Activated naive CD4-positive, alpha-beta T cell treated with anti-CD3 and anti-CD28 coated beads, Interleukin-2, amount 50 U/mL, for 24 hours (primary cell): ENCODE results near the gene CRYZL1.
A peak's percentile ranks its signal among the peaks of the same experiment; 100 is the strongest.
"Not testable (repeated sequence)": the region's sequence is repeated elsewhere in the genome, so short reads cannot be mapped to it uniquely, and the experiment has no call there.

Experiments
- H3K27ac Mint-ChIP-seq: one replicate; pipeline ENCODE4 v1.8.0; 2021; ENCODE audit warnings: mild to moderate bottlenecking, mixed read lengths
- H3K27me3 Mint-ChIP-seq: one replicate; pipeline ENCODE4 v1.8.0; 2021; ENCODE audit warnings: mixed read lengths
- H3K36me3 Mint-ChIP-seq: one replicate; pipeline ENCODE4 v1.8.0; 2021; ENCODE audit warnings: mixed read lengths
- H3K4me1 Mint-ChIP-seq: one replicate; pipeline ENCODE4 v1.8.0; 2021; ENCODE audit warnings: mixed read lengths
- H3K4me3 Mint-ChIP-seq: one replicate; pipeline ENCODE4 v1.8.0; 2021; ENCODE audit warnings: mild to moderate bottlenecking, mixed read lengths
- H3K9me3 Mint-ChIP-seq: one replicate; pipeline ENCODE4 v1.8.0; 2021; ENCODE audit warnings: mixed read lengths

CRYZL1 gene

DNA sequence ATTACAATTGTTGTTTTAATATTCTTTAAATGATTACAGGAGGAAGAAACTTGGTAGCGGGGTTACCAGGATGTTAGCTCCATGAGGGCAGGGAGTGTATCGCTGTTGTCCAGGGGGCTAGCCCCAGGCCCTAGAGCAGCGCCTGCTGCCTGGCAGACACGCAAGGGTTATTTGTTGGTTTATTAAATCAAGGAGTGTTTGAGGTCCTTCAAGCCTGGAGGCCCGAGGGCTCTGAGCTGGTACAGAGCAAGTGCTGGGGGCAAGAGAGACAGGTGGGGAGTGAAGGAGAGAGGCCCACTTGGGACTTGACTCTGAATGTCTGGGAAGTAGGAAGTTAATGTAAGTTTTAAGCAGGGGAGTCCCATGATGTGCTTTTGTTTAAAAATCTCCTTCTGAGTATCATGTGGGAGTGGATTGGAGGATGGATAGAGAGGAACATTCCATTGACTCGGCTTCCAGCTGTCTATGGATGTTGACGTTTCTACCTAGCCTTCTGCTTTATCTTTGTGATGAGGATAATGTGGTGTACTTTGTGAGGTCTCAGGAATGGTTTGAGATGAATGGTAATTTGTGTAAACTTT, 9.5 kb upstream of the CRYZL1 start:
- Mint-ChIP-seq H3K27me3 (no peaks in the 10 kb centered on the region), H3K4me3 (no peak overlapping the region), H3K36me3 (no peaks in the 10 kb centered on the region), H3K4me1 (no peaks in the 10 kb centered on the region), H3K27ac (no peak overlapping the region), H3K9me3 (no peaks in the 10 kb centered on the region)

DNA sequence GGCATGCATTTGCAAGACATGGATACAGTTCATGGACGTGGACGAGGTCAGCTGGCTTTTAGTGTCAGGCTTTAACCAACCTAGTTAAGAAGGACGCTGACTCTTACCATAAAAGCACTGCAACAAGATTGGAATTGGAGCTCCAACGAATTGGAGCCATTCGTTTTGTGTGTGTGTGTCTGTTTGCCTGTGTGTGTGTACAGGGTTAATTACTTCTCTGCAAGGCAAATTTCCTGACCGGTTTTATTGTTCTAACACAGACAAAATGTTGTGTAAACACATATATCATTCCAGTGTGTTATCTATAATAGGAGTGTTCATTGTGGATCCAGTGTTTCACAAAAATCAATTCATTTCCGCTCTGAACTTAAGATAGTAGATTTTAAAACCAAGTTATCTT, 8.7 kb upstream of the CRYZL1 start:
- Mint-ChIP-seq H3K9me3 (no peaks in the 10 kb centered on the region), H3K36me3 (no peaks in the 10 kb centered on the region), H3K4me3 (no peak overlapping the region), H3K4me1 (no peaks in the 10 kb centered on the region), H3K27ac (no peak overlapping the region), H3K27me3 (no peaks in the 10 kb centered on the region)

DNA sequence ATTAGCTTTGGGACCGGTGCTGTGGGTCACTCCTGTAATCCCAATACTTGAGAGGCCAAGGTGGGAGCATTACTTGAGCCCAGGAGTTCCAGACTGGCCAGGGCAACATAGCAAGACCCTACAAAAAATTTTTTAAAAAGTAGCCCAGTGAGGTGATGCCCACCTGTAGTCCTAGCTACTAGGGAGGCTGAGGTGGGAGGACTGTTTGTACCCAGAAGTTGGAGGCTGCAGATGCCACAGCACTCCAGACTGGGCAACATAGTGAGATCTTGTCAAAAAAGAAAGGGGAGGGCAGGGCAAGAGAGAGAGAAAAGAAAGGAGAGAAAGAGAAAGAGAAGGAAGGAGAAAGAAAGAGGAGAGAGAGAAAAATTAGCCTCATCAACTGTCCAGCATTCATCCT, 7.0 kb upstream of the CRYZL1 start:
- Mint-ChIP-seq H3K4me1 (peaks cover 3% of the 10 kb centered on the region), H3K27ac (no peak overlapping the region), H3K4me3 (no peak overlapping the region), H3K9me3 (no peaks in the 10 kb centered on the region), H3K27me3 (peaks cover 12% of the 10 kb centered on the region), H3K36me3 (no peaks in the 10 kb centered on the region)

DNA sequence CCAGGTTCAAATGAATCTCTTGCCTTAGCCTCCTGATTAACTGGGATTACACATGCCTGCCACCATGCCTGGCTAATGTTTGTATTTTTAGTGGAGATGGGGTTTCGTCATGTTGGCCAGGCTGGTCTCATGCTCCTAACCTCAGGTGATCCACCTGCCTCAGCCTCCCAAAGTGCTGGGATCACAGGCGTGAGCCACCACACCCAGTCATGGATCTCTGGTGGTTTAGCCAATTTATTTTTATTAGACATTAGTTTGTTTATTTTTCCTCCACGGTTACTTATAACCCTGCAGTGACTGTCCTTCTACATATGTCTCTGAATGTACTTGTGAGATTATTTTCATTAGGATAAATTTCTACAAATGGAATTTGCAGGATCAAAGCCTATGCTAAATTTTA, 6.0 kb upstream of the CRYZL1 start:
- Mint-ChIP-seq H3K36me3 (no peaks in the 10 kb centered on the region), H3K4me3 (no peak overlapping the region), H3K27ac (no peak overlapping the region), H3K9me3 (no peaks in the 10 kb centered on the region), H3K27me3 (peaks cover 14% of the 10 kb centered on the region), H3K4me1 (peaks cover 8% of the 10 kb centered on the region)

DNA sequence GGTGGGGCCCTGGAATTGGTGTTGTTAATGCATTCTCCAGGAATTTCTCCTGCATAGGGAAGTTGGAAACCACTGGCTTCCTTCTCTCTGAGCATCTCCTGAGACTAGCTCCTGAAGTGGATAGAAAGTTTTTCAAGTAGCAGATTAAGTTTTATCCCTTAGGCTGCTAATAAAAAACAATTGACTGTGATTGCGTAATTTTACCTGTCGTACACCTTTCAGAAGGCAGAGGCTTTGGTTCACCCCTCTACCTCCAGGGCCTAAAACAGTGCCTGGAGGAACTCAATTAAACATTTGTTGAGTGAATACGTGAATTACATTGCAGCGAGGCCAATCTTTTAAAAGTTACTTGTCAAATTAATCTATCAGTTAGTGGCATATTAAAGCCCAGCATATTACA, 4.2 kb upstream of the CRYZL1 start:
- H3K36me3 Mint-ChIP-seq: no peaks in the 10 kb centered on the region

DNA sequence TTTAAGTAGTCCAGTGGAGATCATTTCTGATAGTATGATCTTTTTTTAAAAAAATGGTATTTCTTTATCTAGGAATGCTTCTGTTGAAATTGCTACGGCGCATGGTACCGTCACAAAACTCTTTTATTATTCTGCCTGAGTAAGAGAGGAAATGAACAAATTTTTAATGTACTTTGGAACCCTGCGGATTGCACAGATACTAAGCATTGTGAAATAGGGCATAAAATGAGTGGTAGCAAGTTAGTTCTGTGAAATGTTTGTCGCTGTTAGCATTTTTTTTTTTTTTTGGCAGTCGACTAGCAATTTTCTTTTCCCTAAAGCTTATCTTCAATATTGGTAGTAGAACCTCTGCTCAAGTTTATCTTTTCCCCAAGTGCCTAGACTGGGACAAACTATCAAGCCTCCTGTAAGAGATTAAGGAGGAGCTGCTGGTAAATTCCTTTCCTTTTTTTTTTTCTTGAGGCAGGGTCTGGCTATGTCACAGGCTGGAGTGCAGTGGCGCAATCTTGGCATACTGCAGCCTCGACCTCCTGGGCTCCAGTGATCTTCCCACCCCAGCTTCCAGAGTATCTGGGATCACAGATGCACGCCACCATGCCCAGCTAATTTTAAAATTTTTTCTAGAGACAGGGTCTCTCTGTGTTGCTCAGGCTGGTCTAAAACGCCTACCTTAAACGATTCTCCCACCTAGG, 3.0 kb upstream of the CRYZL1 start:
- Mint-ChIP-seq H3K4me3 (no peak overlapping the region), H3K27me3 (peaks cover 14% of the 10 kb centered on the region), H3K27ac (no peak overlapping the region), H3K36me3 (no peaks in the 10 kb centered on the region), H3K4me1 (peaks cover 18% of the 10 kb centered on the region), H3K9me3 (no peaks in the 10 kb centered on the region)

More for the DNA sequence above, 4.2 kb upstream of the CRYZL1 start:
- Mint-ChIP-seq H3K4me1 (peaks cover 12% of the 10 kb centered on the region), H3K27ac (no peak overlapping the region), H3K27me3 (peaks cover 14% of the 10 kb centered on the region), H3K9me3 (no peaks in the 10 kb centered on the region), H3K4me3 (no peak overlapping the region)

DNA sequence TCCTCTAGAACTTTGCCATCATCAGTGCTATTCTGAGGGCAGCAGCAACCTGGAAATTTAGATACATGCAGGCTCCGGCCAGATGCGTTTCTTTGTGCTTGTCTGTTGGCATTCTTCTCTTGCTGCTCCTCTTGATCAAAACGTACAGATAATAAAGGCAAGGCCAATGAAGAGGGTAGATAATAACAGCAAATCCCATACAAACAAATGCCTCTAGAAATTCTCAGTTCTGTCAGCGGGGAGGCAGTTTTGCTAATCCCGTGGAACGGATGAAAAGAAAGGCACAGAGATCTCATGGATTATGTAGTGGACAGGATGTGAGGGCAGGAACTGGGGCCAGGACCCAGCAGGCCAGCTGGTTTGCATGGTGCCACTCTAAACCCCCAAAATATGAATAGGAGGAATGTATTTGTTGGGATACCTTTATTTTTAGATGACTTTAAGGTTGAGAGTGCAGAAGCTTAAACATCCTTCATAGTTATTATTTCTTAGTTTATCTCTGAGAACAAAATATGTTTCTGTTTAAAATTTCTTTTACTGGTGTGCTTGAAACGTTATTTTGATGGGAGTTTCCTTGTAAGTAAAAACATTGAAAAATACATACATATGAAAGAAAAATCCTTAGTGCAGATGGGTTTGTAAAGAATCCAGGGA, 2.2 kb upstream of the CRYZL1 start:
- Mint-ChIP-seq H3K4me3 (peak overlapping the region; percentile 91), H3K27me3 (peaks cover 14% of the 10 kb centered on the region), H3K9me3 (no peaks in the 10 kb centered on the region), H3K36me3 (no peaks in the 10 kb centered on the region), H3K4me1 (peaks cover 21% of the 10 kb centered on the region), H3K27ac (no peak overlapping the region)

DNA sequence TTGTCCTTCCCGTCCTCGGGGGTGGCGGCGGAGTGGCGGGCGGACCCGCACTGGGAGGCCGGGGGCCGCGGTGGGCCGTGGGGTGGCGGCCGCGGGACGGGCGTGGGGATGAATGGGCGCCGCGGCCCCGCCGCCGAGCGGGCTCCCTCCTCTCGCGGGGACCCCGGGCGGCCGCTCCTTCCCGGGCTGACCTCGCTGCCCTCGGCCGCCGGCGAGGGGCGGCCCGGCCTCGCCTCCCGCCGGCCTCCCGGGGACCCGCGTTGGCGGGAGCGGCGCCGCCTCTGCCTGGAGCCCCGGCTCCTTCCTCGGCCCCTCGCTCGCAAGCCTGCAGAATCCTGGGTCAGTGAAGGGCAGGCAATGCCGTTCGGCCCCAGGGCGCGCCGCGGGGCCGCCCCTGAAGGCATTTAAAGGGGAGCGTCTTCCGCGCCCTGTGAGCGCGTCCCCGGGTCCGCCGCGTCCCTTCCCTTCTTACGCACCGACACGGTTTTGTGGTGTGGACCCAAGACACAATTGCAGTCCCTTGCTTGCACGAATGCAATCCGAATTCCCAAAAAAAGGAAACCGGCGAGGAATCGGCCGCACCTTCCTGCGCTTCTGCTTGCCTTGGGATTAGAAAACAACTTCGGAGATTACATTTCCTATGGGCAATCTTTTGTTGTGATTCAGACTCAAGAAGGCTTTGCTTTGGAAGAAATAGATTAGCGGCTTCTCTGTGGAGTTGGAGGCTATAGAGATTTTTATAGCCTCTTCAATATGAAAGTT, 1.5 kb upstream of the CRYZL1 start:
- peak overlapping the region; percentile 91 for H3K4me3 Mint-ChIP-seq
- H3K27me3 Mint-ChIP-seq: peaks cover 14% of the 10 kb centered on the region
- H3K27ac Mint-ChIP-seq: peak overlapping the region; percentile 68
- peaks cover 24% of the 10 kb centered on the region for H3K4me1 Mint-ChIP-seq
- H3K9me3 Mint-ChIP-seq: no peaks in the 10 kb centered on the region
- H3K36me3 Mint-ChIP-seq: no peaks in the 10 kb centered on the region

DNA sequence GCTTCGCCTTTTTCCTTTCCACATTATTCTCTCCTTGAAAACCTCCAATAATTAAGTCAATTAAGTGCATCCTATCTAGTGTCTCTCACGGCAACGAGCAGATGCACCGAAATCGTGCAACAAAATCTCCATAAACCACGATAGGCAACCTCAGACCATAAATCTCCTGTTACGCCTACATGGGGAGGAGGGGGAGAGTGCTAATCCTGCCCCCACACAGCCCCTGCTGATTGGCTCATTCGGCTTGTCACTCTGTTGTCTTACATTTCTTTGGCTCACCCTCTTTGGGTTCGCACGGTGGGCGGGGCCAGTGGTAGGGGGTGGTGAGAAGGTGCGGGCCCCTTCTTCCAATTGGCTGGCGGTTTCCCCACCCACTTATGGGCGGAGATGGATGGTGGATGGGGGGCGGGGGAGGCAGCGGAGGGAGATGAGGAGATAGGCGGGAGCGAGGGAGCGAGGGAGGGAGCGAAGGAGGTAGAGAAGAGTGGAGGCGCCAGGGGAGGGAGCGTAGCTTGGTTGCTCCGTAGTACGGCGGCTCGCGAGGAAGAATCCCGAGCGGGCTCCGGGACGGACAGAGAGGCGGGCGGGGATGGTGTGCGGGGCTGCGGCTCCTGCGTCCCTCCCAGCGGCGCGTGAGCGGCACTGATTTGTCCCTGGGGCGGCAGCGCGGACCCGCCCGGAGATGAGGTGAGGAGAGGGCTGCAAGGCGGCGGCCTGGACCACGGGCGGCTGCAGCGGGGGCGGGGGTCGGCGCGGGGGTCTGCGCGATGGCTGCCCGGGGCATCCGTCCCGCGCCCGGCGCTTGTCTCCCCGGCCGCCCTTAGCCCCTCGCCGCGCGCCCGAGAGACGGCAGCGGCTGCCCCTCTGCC, 720 bp upstream of the CRYZL1 start, which contains the start of gene ITSN1:
Gene ITSN1, plus strand, starts transcription at position 475 of the 869 bp plus-strand sequence. CDS start 76,328 bp downstream, outside the sequence.
- Mint-ChIP-seq H3K4me1 (peaks cover 31% of the 10 kb centered on the region), H3K9me3 (no peaks in the 10 kb centered on the region), H3K27me3 (peaks cover 14% of the 10 kb centered on the region), H3K27ac (peak within 1 kb of the TSS; percentile 98), H3K36me3 (peaks cover 2% of the 10 kb centered on the region), H3K4me3 (peak within 1 kb of the TSS; percentile 95)

DNA sequence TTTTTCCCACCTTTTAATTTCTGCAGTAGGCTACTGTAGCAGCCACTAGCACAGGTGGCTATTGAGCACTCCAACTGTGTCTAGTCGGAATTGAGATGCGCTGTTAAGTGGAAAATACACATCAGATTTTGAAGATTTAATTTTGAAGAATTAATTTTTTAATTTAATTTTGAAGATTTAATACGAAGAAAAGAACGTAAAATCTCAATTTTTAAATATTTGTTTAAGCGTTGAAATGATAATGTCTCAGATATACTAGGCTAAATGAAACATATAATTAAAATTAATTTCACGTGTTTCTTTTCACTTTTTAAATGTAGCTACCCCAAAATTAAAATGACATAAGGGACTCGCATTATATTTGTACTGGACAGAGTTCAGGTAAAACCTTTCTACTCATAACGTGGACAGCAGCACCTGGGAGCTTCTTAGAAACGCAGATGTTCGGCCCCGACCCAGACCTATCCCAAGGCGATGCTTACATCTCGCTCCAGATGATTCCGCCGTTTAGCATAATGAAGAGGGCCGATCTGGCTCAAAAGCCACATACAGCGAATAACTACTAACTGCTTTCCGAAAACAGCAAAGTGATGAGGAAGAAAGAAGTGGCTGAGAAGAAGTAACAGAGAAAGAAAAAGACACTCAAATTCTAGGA, 717 bp downstream of the CRYZL1 start:
- no peaks in the 10 kb centered on the region for H3K9me3 Mint-ChIP-seq
- peaks cover 38% of the 10 kb centered on the region for H3K4me1 Mint-ChIP-seq
- peak overlapping the region; percentile 95 for H3K4me3 Mint-ChIP-seq
- peaks cover 14% of the 10 kb centered on the region for H3K27me3 Mint-ChIP-seq
- peak overlapping the region; percentile 97 for H3K27ac Mint-ChIP-seq
- peaks cover 5% of the 10 kb centered on the region for H3K36me3 Mint-ChIP-seq

DNA sequence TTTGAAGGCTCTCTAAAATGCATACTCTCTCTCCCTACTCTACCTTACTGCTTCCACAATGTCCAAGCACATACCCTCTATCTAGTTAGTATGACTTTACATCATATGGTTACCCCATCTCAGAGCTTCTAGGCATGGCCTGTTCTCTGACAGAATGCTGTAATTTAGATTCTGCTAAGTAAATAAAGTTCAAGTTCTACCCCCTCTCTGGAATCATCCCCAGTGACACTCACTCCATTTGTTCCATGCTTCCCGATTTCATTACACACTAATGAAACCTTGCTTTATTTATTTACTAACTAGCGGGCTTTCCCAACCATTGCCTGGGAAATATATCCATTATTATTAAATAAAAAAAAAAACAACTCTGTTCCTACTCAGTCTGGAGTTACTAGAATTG, 7.3 kb downstream of the CRYZL1 start:
- Mint-ChIP-seq H3K4me3 (no peak overlapping the region), H3K36me3 (peaks cover 10% of the 10 kb centered on the region), H3K27me3 (no peaks in the 10 kb centered on the region), H3K9me3 (no peaks in the 10 kb centered on the region), H3K27ac (no peak overlapping the region), H3K4me1 (peaks cover 42% of the 10 kb centered on the region)

DNA sequence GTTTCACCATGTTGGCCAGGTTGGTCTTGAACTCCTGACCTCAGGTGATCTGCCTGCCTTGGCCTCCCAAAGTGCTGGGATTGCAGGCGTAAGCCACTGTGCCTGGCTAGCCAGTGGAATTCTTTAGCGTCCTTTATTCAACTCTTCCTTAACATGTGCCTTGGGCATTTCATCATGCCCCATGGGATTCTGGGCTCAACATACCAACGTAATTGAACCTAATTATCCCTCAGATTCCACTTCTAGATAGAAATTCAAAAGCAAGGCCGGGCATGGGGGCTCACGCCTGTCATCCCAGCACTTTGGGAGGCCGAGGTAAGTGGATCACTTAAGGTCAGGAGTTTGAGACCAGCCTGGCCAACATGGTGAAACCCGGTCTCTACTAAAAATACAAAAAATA, 15.4 kb downstream of the CRYZL1 start:
- H3K27me3 Mint-ChIP-seq, H3K9me3 Mint-ChIP-seq, H3K27ac Mint-ChIP-seq, H3K4me3 Mint-ChIP-seq: not testable (repeated sequence)
- peaks cover 15% of the 10 kb centered on the region for H3K4me1 Mint-ChIP-seq
- peaks cover 13% of the 10 kb centered on the region for H3K36me3 Mint-ChIP-seq

DNA sequence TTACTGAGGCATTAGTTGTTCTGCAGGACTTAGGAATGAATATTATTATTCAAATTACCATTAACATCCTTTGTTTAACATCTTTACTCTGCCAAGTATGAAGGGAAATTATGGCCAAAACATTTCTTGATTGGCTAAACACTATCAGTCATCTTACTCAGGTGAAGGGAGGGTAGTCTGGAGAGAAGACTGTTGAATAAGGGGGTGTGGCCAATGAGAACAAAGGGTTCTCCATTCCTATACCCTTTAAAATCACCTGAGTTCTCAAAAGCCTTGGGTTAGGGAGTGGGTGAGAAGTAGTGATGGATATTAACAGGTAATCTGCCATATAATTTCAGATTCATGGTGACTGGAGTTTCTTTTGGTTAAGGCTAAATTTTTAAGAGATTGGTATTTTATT, 19.3 kb downstream of the CRYZL1 start:
- H3K27ac Mint-ChIP-seq: no peak overlapping the region

DNA sequence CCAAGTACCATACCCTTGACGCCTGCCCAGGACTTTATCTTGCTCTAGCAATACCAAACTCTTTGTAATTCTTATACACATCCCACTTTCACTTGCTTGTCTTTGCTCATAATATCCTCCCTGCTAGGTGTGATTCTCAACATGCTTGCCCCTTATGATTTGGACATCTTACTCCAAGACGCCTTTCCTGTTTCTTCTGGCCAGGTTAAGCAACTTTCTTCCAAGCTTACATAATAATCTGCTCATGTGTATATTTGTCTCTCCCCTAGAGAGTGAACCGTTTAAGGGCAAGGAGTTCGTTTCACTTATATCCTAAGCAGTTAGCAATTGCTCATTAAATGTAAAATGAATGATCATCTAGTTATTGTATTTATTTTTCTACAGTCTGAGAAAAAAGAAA, 21.8 kb downstream of the CRYZL1 start:
- Mint-ChIP-seq H3K27me3 (no peaks in the 10 kb centered on the region), H3K9me3 (no peaks in the 10 kb centered on the region), H3K4me1 (no peaks in the 10 kb centered on the region), H3K27ac (no peak overlapping the region), H3K36me3 (peaks cover 11% of the 10 kb centered on the region), H3K4me3 (no peak overlapping the region)

More for the DNA sequence above, 19.3 kb downstream of the CRYZL1 start:
- Mint-ChIP-seq H3K27me3 (no peaks in the 10 kb centered on the region), H3K9me3 (no peaks in the 10 kb centered on the region), H3K4me1 (peaks cover 3% of the 10 kb centered on the region), H3K36me3 (peaks cover 13% of the 10 kb centered on the region), H3K4me3 (no peak overlapping the region)
